Measurements from ENCODE around the gene ASB15. TPM values are rescaled to one million over a fixed set of nuclear protein-coding genes. Genes with fewer than 3 reads are reported as not detected.

ASB15 gene
- total RNA-seq, 1 experiment from 2014 or later: not detected

GRCh38 chr7:123635551-123636359, 34.1 kb downstream of the ASB15 start:
- peak; percentile 44 for DNase-seq (ENCODE audit: low read depth)

- no peak for DNase-seq (ENCODE audit: low read depth)
Measured at GRCh38 chr7:123637203-123637602, 35.6 kb downstream of the ASB15 start.

- DNase-seq (ENCODE audit: low read depth): no peak
Measured at GRCh38 chr7:123637878-123638277, 36.3 kb downstream of the ASB15 start.

- DNase-seq (ENCODE audit: low read depth): no peak
Measured at GRCh38 chr7:123639631-123640030, 38.0 kb downstream of the ASB15 start.

- no peak for DNase-seq (ENCODE audit: low read depth)
Measured at GRCh38 chr7:123640583-123640982, 39.0 kb downstream of the ASB15 start.

GRCh38 chr7:123641901-123642300, 40.3 kb downstream of the ASB15 start:
- DNase-seq (ENCODE audit: low read depth): no peak

- peak; percentile 88 for DNase-seq (ENCODE audit: low read depth)
Measured at GRCh38 chr7:123643495-123644441, 42.1 kb downstream of the ASB15 start.

GRCh38 chr7:123645516-123645915, 43.9 kb downstream of the ASB15 start:
- no peak for DNase-seq (ENCODE audit: low read depth)

- no peak for DNase-seq (ENCODE audit: low read depth)
Measured at GRCh38 chr7:123647106-123647730, 45.6 kb downstream of the ASB15 start.

- peak; percentile 48 for DNase-seq (ENCODE audit: low read depth)
Measured at GRCh38 chr7:123649964-123650363, 48.3 kb downstream of the ASB15 start.

- no peak for DNase-seq (ENCODE audit: low read depth)
Measured at GRCh38 chr7:123650595-123650994, 49.0 kb downstream of the ASB15 start.

- no peak for DNase-seq (ENCODE audit: low read depth)
Measured at GRCh38 chr7:123652406-123652805, 50.8 kb downstream of the ASB15 start.

- no peak for DNase-seq (ENCODE audit: low read depth)
Measured at GRCh38 chr7:123653162-123653561, 51.5 kb downstream of the ASB15 start.

- no peak for DNase-seq (ENCODE audit: low read depth)
Measured at GRCh38 chr7:123655614-123656013, 54.0 kb downstream of the ASB15 start, which contains the start of gene LMOD2. Gene LMOD2 (plus strand): TSS chr7:123655866. CDS start chr7:123655964, 98 bp downstream.

GRCh38 chr7:123656544-123657303, 55.1 kb downstream of the ASB15 start:
- no peak for DNase-seq (ENCODE audit: low read depth)

- DNase-seq (ENCODE audit: low read depth): no peak
Measured at GRCh38 chr7:123657304-123657685, 55.7 kb downstream of the ASB15 start.

GRCh38 chr7:123658023-123658422, 56.4 kb downstream of the ASB15 start:
- no peak for DNase-seq (ENCODE audit: low read depth)

GRCh38 chr7:123660514-123661354, 59.1 kb downstream of the ASB15 start:
- no peak for DNase-seq (ENCODE audit: low read depth)

GRCh38 chr7:123661765-123662164, 60.1 kb downstream of the ASB15 start:
- DNase-seq (ENCODE audit: low read depth): no peak

- DNase-seq (ENCODE audit: low read depth): no peak
Measured at GRCh38 chr7:123662293-123662692, 60.7 kb downstream of the ASB15 start.
